Karpas-422 (cell line): ENCODE data around the gene FILIP1L. TPM values are rescaled to one million over a fixed set of nuclear protein-coding genes. Genes with fewer than 3 reads are reported as not detected.

Experiments
- DNase-seq: peaks from one replicate; pipeline ENCODE4 v3.0.0-alpha.2; 2015
- H2AFZ ChIP-seq: fragments of 200-600 bp; sonication (generic); 2 replicates; pipeline ENCODE4 v1.6.1; 2014; ENCODE audit warnings: antibody characterized with exemption, low read length, mixed read lengths
- H3K27ac ChIP-seq: fragments of 200-600 bp; sonication (generic); 2 replicates; pipeline ENCODE4 v1.5.1; 2014; ENCODE audit warnings: mild to moderate bottlenecking, low read length, moderate library complexity
- H3K27me3 ChIP-seq: fragments of 200-600 bp; sonication (generic); 2 replicates; pipeline ENCODE4 v1.6.1; 2014; ENCODE audit warnings: low read length, mixed read lengths
- H3K36me3 ChIP-seq: fragments of 200-600 bp; sonication (generic); 2 replicates; pipeline ENCODE4 v1.6.1; 2014; ENCODE audit warnings: low read length, mixed read lengths; ENCODE audit not compliant: insufficient read depth
- H3K4me1 ChIP-seq: fragments of 200-600 bp; sonication (generic); 2 replicates; pipeline ENCODE4 v1.6.1; 2014; ENCODE audit warnings: mild to moderate bottlenecking, low read length, mixed read lengths
- H3K4me2 ChIP-seq: fragments of 200-600 bp; sonication (generic); 2 replicates; pipeline ENCODE4 v1.6.1; 2014; ENCODE audit warnings: low read length, low read depth, mild to moderate bottlenecking; ENCODE audit not compliant: poor library complexity, severe bottlenecking
- H3K4me3 ChIP-seq: fragments of 200-600 bp; sonication (generic); 2 replicates; pipeline ENCODE4 v1.5.1; 2014; ENCODE audit warnings: mild to moderate bottlenecking, antibody characterized with exemption, low read length, mixed read lengths
- H3K79me2 ChIP-seq: fragments of 200-600 bp; sonication (generic); 2 replicates; pipeline ENCODE4 v1.6.1; 2014; ENCODE audit warnings: mild to moderate bottlenecking, low read length, mixed read lengths
- H3K9ac ChIP-seq: fragments of 200-600 bp; sonication (generic); 2 replicates; pipeline ENCODE4 v1.6.0; 2014; ENCODE audit warnings: low read length
- H3K9me2 ChIP-seq: fragments of 200-600 bp; sonication (generic), shearing (Covaris generic); replicated peaks from 2 replicates; pipeline ENCODE4 v1.6.0; 2014; ENCODE audit warnings: mild to moderate bottlenecking, low read length, moderate library complexity; ENCODE audit not compliant: insufficient read depth
- H3K9me3 ChIP-seq: fragments of 300-700, 200-600 bp; sonication (generic); 2 replicates; pipeline ENCODE4 v1.6.1; 2014; ENCODE audit warnings: low read length, mixed read lengths
- H4K20me1 ChIP-seq: fragments of 200-600 bp; sonication (generic); 2 replicates; pipeline ENCODE4 v1.6.1; 2014; ENCODE audit warnings: mild to moderate bottlenecking, antibody characterized with exemption, low read length, low read depth; ENCODE audit not compliant: insufficient read depth
- total RNA-seq: library from RNA; depleted of rRNA; stranded (reverse); fragments of >200 nt; shearing (Covaris generic); gene quantifications from 2 replicates; pipeline ENCODE4 v1.2.3, GENCODE V29; 2014; ENCODE audit warnings: low replicate concordance

FILIP1L gene
- total RNA-seq, 1 experiment from 2014 or later: 0.37 TPM

DNA sequence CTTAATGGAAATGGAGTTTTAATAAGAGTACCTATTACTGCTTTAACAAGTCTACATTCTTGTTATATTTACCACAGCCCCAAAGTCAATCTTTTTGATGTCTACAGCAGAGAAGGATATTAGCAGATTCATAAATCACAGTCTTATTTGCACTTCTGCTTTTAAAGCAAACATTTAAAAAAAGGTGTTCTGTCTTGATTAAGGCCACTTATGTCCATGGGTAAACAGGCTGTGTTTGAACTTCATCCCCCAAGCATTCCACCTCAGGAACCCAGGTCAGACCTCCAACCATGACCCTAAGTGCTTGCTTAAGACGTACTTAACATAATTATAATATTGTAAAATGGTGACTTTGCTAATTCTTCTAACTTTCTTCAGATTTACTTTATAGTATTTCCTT lies 183.2 kb downstream of the FILIP1L start:
- H3K36me3 ChIP-seq: no peaks in the 10 kb centered on the region
- H3K79me2 ChIP-seq: peaks cover 23% of the 10 kb centered on the region; the same call in 1 of the 2 replicates
- H3K27me3 ChIP-seq: no peaks in the 10 kb centered on the region
- no peaks in the 10 kb centered on the region for H3K9me2 ChIP-seq
- H4K20me1 ChIP-seq: no peaks in the 10 kb centered on the region
- no peak overlapping the region for H3K27ac ChIP-seq
- H3K9ac ChIP-seq: no peak overlapping the region
- DNase-seq: no peak
- H3K9me3 ChIP-seq: no peaks in the 10 kb centered on the region
- H3K4me3 ChIP-seq: no peak overlapping the region
- H3K4me1 ChIP-seq: peaks cover 6% of the 10 kb centered on the region
- no peak overlapping the region for H3K4me2 ChIP-seq
- H2AFZ ChIP-seq: no peak overlapping the region

DNA sequence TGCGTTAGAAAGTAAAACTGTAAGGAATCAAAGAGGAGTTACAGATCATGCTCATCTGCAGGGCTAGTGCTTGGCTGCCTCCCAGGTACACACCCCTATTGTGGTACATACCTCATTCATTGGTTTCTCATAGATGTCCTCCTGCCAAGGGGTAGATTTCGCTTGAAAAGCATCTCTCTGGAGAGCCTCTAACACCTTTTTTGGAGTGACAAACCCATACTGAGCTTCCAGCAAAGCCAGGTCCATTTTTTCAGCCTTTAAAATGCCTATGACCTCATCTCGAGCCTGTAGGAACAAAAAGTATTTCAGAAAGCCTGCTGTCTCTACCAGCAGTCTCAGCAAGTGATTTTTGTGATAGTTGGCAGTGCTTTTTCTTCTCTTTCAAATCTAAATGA lies 184.6 kb downstream of the FILIP1L start:
- peaks cover 8% of the 10 kb centered on the region for H3K4me1 ChIP-seq
- no peak overlapping the region for H3K4me3 ChIP-seq
- no peaks in the 10 kb centered on the region for H3K36me3 ChIP-seq
- H3K4me2 ChIP-seq: no peak overlapping the region
- DNase-seq: no peak
- H3K9me3 ChIP-seq: no peaks in the 10 kb centered on the region
- peaks cover 14% of the 10 kb centered on the region; the same call in 1 of the 2 replicates for H3K79me2 ChIP-seq
- no peak overlapping the region for H3K27ac ChIP-seq
- H2AFZ ChIP-seq: no peak overlapping the region
- H4K20me1 ChIP-seq: no peaks in the 10 kb centered on the region
- no peaks in the 10 kb centered on the region for H3K9me2 ChIP-seq
- no peaks in the 10 kb centered on the region for H3K27me3 ChIP-seq
- H3K9ac ChIP-seq: no peak overlapping the region

DNA sequence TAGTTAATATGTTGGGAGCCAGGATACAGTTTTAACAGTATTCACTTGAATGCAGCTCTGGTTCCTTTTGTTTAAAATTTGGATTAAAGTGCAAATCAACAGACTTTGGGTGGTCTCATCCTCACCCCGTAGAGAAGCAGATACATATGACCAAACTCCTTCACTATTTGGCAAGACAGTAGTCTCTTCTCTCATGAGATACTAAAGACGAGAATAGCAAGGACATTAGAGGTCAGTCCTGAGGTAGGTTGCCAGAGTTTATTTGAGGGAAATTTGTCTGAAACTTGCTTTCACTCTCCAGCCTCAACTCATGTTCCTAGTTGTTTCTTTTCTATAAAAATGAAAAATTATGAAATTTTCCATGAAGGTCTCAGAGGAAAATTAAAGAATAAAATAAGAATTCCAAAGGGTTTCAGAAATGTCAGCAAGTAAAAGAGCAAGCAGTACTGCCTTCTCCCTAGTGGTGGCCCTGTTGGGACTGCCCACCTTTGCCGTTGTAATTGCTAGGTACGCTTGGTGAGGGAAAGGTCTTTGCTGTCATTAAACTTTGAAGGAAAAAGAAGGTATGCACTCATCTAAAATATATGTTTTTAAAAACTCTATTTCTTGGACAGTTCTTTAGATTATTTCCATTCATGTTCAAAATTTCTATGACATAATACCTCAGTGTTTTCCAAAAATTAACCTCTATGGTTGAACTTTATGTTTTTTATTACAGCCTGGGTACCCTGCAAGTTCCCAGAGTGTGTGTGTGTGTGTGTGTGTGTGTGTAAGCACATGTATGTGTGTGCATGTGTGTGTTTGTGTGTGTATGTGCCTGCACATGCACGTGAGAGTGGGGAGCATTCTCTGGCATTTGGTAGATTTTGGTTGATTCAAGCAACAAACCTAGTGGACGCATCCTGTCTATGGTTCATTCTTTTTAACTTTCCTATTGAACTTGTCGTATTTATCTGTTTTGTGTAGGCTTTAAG lies 185.2 kb downstream of the FILIP1L start:
- no peak overlapping the region for H3K4me2 ChIP-seq
- H3K27ac ChIP-seq: no peak overlapping the region
- peaks cover 12% of the 10 kb centered on the region; the same call in 1 of the 2 replicates for H3K79me2 ChIP-seq
- H3K27me3 ChIP-seq: no peaks in the 10 kb centered on the region
- H2AFZ ChIP-seq: no peak overlapping the region
- no peaks in the 10 kb centered on the region for H3K9me2 ChIP-seq
- no peaks in the 10 kb centered on the region for H4K20me1 ChIP-seq
- DNase-seq: no peak
- H3K9ac ChIP-seq: no peak overlapping the region
- no peak overlapping the region for H3K4me3 ChIP-seq
- peaks cover 8% of the 10 kb centered on the region for H3K4me1 ChIP-seq
- H3K36me3 ChIP-seq: no peaks in the 10 kb centered on the region
- H3K9me3 ChIP-seq: no peaks in the 10 kb centered on the region

DNA sequence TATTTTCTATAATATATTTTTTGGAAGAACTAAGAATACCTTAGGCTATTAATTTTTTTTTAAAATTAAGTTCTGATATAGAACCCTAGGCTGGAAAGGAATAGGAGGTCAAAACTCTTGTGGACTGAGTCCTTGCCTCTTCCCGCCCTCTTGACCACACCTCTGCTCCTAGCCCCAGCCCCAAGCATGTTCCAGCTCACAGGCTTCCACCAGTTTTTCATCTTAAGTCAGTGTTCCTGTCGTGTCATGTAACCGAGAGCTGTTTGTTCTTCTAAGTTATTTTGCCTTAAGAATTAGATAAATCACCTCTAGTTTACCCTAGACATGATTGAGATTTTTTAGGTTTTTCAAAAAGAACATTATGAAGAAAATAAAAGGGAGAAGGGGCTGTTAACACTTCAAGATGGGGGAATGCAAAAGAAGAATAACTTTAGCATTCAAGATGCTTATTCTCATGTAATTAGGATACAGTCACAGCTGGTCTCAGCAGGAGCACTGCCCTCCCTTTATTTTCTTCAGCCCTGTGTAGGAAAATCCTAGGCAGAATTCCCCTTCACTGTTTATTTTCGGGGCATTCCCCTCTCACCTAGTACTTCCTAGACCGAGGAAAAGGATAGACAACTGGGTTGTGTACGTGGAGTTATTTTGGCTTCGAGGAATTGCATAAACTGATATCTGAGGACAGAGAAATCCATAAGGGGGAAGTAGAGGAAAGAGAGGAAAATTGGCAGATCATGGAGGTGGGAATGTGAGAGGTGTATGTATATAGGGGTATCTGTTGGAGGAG lies 186.4 kb downstream of the FILIP1L start:
- Histone ChIP-seq H3K36me3 (no peaks in the 10 kb centered on the region), H3K9ac (no peak overlapping the region), H3K79me2 (peaks cover 12% of the 10 kb centered on the region; the same call in 1 of the 2 replicates), H3K4me1 (peaks cover 8% of the 10 kb centered on the region), H3K27ac (no peak overlapping the region), H4K20me1 (no peaks in the 10 kb centered on the region), H3K27me3 (no peaks in the 10 kb centered on the region), H3K4me2 (no peak overlapping the region), H2AFZ (no peak overlapping the region), H3K9me3 (no peaks in the 10 kb centered on the region), H3K4me3 (no peak overlapping the region), H3K9me2 (no peaks in the 10 kb centered on the region)
- DNase-seq: no peak

DNA sequence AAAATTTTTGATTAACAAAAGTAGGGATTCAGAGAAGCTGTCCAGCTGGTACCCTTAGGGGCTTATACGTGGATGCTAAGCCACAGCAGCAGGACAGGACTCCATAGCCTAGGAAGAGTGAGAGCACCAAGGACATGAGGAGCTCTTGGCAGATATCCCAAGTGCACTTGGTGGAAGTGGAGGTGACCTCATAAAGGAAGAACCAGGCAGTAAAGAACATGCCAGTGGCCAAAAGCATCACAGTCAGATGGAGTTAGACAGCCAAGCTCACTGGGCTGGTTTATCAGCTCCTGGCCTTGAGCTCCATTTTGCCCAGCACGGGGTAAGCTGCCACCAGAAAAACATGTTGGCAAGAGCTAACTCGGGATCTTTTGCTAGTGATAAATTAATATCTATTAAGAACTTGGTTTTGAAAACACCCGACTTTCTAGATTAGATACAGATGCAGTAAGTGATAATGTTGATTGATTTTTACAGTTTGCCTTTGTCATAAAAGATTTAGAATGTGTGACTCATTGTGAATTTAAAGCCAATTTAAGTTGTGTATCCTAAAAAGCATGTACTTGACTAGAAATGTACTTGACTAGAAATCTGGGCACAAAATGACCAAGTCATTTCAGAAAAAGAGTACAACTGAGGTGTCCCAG lies 188.6 kb downstream of the FILIP1L start:
- no peak overlapping the region for H3K4me3 ChIP-seq
- H3K9ac ChIP-seq: no peak overlapping the region
- H3K4me2 ChIP-seq: no peak overlapping the region
- H2AFZ ChIP-seq: no peak overlapping the region
- H3K36me3 ChIP-seq: no peaks in the 10 kb centered on the region
- no peaks in the 10 kb centered on the region for H3K9me2 ChIP-seq
- peaks cover 9% of the 10 kb centered on the region; the same call in 1 of the 2 replicates for H3K79me2 ChIP-seq
- H3K9me3 ChIP-seq: no peaks in the 10 kb centered on the region
- DNase-seq: no peak
- peaks cover 8% of the 10 kb centered on the region for H3K4me1 ChIP-seq
- no peaks in the 10 kb centered on the region for H3K27me3 ChIP-seq
- H3K27ac ChIP-seq: no peak overlapping the region
- H4K20me1 ChIP-seq: no peaks in the 10 kb centered on the region

DNA sequence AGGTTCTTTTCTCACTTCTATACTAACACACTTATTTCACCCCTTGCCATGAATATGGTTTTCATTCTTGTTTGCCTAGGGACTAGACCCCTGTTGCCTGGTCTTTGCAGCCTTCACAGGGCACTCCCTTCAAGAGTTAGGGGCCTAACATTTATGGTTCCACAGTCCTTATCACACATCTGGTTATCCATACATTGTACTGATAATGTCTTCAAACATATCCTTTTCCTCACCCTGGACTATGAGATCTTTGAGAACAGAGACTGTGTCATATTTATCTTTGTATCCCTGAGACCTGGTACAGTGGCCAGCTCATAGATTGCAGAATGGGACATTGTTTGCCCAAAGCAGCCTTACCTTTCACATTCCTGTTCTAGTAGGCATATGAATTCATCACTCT lies 190.4 kb downstream of the FILIP1L start:
- no peaks in the 10 kb centered on the region for H3K27me3 ChIP-seq

DNA sequence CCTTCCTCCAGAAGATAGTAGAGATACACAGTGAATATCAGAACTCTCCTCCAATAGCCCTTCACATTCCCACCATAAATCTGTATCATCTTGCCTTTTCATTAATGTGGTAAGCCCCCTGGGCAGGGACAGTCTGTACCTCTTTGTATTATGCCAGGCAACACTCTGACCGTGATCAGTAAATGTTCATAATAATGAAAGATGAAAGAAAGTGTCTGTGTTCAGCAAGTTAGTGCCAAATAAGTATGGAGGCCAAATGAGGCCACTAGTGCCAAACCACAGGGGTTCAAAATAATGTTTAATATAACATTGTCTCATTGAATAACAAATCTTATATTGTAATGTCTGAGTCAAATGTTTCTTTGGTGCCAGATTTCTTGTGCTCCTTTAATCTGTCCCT lies 192.3 kb downstream of the FILIP1L start:
- Histone ChIP-seq H3K4me2 (no peak overlapping the region), H3K36me3 (no peaks in the 10 kb centered on the region), H3K4me1 (peaks cover 8% of the 10 kb centered on the region), H3K79me2 (no peaks in the 10 kb centered on the region; the same call in 1 of the 2 replicates), H3K4me3 (no peak overlapping the region), H3K9me2 (no peaks in the 10 kb centered on the region), H3K9me3 (no peaks in the 10 kb centered on the region), H3K9ac (no peak overlapping the region), H3K27ac (no peak overlapping the region), H3K27me3 (no peaks in the 10 kb centered on the region), H4K20me1 (no peaks in the 10 kb centered on the region), H2AFZ (no peak overlapping the region)
- no peak for DNase-seq

More for the DNA sequence above, 190.4 kb downstream of the FILIP1L start:
- Histone ChIP-seq H4K20me1 (no peaks in the 10 kb centered on the region), H3K36me3 (no peaks in the 10 kb centered on the region), H3K4me3 (no peak overlapping the region), H3K79me2 (peaks cover 6% of the 10 kb centered on the region; the same call in 1 of the 2 replicates), H2AFZ (no peak overlapping the region), H3K4me1 (peaks cover 8% of the 10 kb centered on the region), H3K9me3 (no peaks in the 10 kb centered on the region), H3K9me2 (no peaks in the 10 kb centered on the region), H3K27ac (no peak overlapping the region), H3K9ac (no peak overlapping the region), H3K4me2 (no peak overlapping the region)
- DNase-seq: no peak

DNA sequence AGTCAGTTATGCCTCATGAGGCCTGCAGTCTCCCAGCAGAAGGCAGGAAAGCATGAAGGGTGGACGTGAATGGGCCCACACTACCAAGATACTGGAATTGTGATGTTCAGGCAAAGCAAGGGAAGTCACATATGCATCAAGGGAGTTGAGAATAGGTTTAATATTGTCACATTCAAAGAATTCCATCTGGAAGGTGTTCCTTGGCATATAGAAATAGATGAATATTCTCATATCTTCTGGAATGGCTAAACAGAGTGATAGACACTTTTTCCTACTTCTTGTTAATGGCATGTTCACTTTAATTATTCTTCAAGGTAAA lies 193.0 kb downstream of the FILIP1L start:
- Histone ChIP-seq H4K20me1 (no peaks in the 10 kb centered on the region), H3K4me1 (peaks cover 5% of the 10 kb centered on the region), H3K4me3 (no peak overlapping the region), H3K36me3 (no peaks in the 10 kb centered on the region), H3K4me2 (no peak overlapping the region), H3K79me2 (no peaks in the 10 kb centered on the region; the same call in 1 of the 2 replicates), H3K9ac (no peak overlapping the region), H2AFZ (no peak overlapping the region), H3K9me2 (no peaks in the 10 kb centered on the region), H3K27me3 (no peaks in the 10 kb centered on the region), H3K27ac (no peak overlapping the region), H3K9me3 (no peaks in the 10 kb centered on the region)
- DNase-seq: no peak
